Activated CD4-positive, alpha-beta T cell treated with anti-CD3 and anti-CD28 coated beads for 36 hours (primary cell): Measurements from ENCODE around the gene SORBS1. TPM values are rescaled to one million over a fixed set of nuclear protein-coding genes. Genes with fewer than 3 reads are reported as not detected.

Experiments
- ATAC-seq: fragments of 200-7000 bp; cut with Tn5 transposase; one replicate; pipeline ENCODE4 v1.10.0; 2021; ENCODE audit warnings: mild to moderate bottlenecking, moderate library complexity
- CTCF ChIA-PET: fragments of 350-600 bp; sonication (Branson Sonifier 250); formaldehyde crosslinking; loops from one replicate; lab custom pipeline; 2021; ENCODE audit warnings: antibody characterized with exemption; lab: Charles Lee
- POLR2A ChIA-PET: fragments of 350-600 bp; sonication (Branson Sonifier 250); formaldehyde crosslinking; loops from one replicate; lab custom pipeline; 2021; ENCODE audit warnings: antibody characterized with exemption, inconsistent platforms; lab: Charles Lee
- DNase-seq: peaks from one replicate; pipeline ENCODE4 v3.0.0-alpha.2; 2020
- H3K27ac Mint-ChIP-seq: one replicate; pipeline ENCODE4 v1.8.0; 2021; ENCODE audit warnings: mixed read lengths
- H3K27me3 Mint-ChIP-seq: one replicate; pipeline ENCODE4 v1.8.0; 2021; ENCODE audit warnings: mixed read lengths
- H3K36me3 Mint-ChIP-seq: one replicate; pipeline ENCODE4 v1.8.0; 2021; ENCODE audit warnings: low read depth, mixed read lengths
- H3K4me1 Mint-ChIP-seq: one replicate; pipeline ENCODE4 v1.8.0; 2021; ENCODE audit warnings: mixed read lengths
- H3K4me3 Mint-ChIP-seq: one replicate; pipeline ENCODE4 v1.8.0; 2021; ENCODE audit warnings: mild to moderate bottlenecking, moderate library complexity, mixed read lengths
- H3K9me3 Mint-ChIP-seq: one replicate; pipeline ENCODE4 v1.8.0; 2021; ENCODE audit warnings: low read depth, mixed read lengths
- intact Hi-C, 2 experiments: fragments of 100-400 bp; cut with DNase I in 1 of 2; cut with micrococcal nuclease in 1 of 2; formaldehyde crosslinking; loops; one replicate each; pipeline versions ENCODE4 v1.14.2 to v1.15.1; 2022 to 2024; cut with DNase I, micrococcal nuclease
- total RNA-seq, 2 experiments: library from RNA; stranded (reverse); gene quantifications; one replicate each; pipeline ENCODE4 v1.2.3, GENCODE V29; 2021

SORBS1 gene
- total RNA-seq, 2 experiments from 2014 or later = 0.69 to 1.0 TPM

DNA sequence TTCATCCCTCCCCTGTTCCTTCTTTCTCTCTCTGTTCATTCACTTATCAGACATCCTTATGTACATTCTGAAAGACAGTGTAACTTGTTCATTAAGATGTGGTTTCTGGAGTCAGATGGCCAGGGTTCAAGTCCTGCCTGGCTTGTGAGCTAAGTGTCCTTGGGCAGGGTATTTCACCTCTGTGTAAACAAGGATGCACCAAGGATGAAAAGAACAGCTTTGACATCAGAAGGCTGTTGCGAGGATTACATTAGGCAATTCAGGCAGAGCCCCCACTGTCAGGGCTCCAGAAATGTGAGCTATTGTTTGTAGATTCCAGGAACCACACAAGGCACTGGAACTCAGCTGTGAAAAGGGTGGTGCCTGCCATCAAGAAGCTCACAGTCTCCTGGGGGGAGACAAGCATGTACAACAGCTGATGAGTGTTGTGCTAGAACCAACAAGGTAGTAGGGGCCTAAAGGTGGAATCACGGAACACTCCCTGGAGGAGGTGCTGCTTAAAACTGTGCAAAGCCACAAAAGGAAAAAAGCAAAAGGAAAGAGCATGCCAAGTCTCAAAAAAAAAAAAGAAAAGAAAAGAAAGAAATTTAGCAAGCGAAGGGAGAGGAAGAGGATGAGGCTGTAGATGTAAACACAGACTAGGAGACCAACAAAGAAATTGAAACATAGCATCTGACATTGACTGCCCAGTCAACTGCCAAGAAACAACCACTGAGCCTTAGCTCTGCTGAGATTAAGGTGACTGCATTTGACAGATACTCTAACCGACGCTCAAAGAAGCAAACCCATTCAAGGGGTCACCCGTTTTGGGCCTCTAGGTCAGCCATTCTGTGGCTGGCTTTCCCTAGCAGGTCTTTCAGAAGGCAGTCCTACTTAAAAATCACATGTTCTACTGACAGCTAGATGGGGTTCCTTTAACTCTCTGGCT is 282.8 kb downstream of the SORBS1 start:
- no peaks in the 10 kb centered on the region for H3K4me1 Mint-ChIP-seq
- no peaks in the 10 kb centered on the region for H3K27me3 Mint-ChIP-seq
- DNase-seq (no peak), ATAC-seq (no peak)
- H3K27ac Mint-ChIP-seq = no peak overlapping the region
- intact Hi-C loops = no loop called here
- H3K9me3 Mint-ChIP-seq = no peaks in the 10 kb centered on the region
- H3K36me3 Mint-ChIP-seq = no peaks in the 10 kb centered on the region
- ChIA-PET CTCF (interaction anchor here (0.7 kb wide), 1 partner anchor 1299 kb away, joined by 3 read pairs; no protein-coding TSS in a partner anchor), POLR2A (no interaction called here)
- no peak overlapping the region for H3K4me3 Mint-ChIP-seq

- CTCF ChIA-PET = interaction anchor here (0.6 to 1.1 kb wide), 2 partner anchors 18 to 34 kb away, joined by 3 read pairs; no protein-coding TSS in a partner anchor
- DNase-seq = no peak
- no peak for ATAC-seq
- H3K4me1 Mint-ChIP-seq = no peaks in the 10 kb centered on the region
- H3K9me3 Mint-ChIP-seq = no peaks in the 10 kb centered on the region
- intact Hi-C loops = no loop called here
- H3K27me3 Mint-ChIP-seq = no peaks in the 10 kb centered on the region
- no peaks in the 10 kb centered on the region for H3K36me3 Mint-ChIP-seq
- H3K27ac Mint-ChIP-seq = no peak overlapping the region
- POLR2A ChIA-PET = no interaction called here
- no peak overlapping the region for H3K4me3 Mint-ChIP-seq
Measured at GRCh38 chr10:95277614-95278013, 283.6 kb downstream of the SORBS1 start.

- Mint-ChIP-seq H3K27ac (no peak overlapping the region), H3K36me3 (no peaks in the 10 kb centered on the region), H3K9me3 (no peaks in the 10 kb centered on the region), H3K4me1 (no peaks in the 10 kb centered on the region), H3K27me3 (no peaks in the 10 kb centered on the region), H3K4me3 (no peak overlapping the region)
- DNase-seq (no peak), ATAC-seq (no peak)
- intact Hi-C loops = no loop called here
- ChIA-PET CTCF (interaction anchor here (0.5 to 1.1 kb wide), 3 partner anchors 18 to 367 kb away, joined by 3 read pairs; no protein-coding TSS in a partner anchor), POLR2A (no interaction called here)
Measured at GRCh38 chr10:95277201-95277570, 284.0 kb downstream of the SORBS1 start.

- ATAC-seq = no peak
- ChIA-PET POLR2A (no interaction called here), CTCF (interaction anchor here (0.5 to 1.1 kb wide), 3 partner anchors 19 to 368 kb away, joined by 3 read pairs; no protein-coding TSS in a partner anchor)
- H3K9me3 Mint-ChIP-seq = no peaks in the 10 kb centered on the region
- no peaks in the 10 kb centered on the region for H3K36me3 Mint-ChIP-seq
- no peaks in the 10 kb centered on the region for H3K27me3 Mint-ChIP-seq
- no peak for DNase-seq
- H3K4me3 Mint-ChIP-seq = no peak overlapping the region
- no peak overlapping the region for H3K27ac Mint-ChIP-seq
- intact Hi-C loops = no loop called here
- no peaks in the 10 kb centered on the region for H3K4me1 Mint-ChIP-seq
Measured at GRCh38 chr10:95276367-95277200, 284.6 kb downstream of the SORBS1 start.

DNA sequence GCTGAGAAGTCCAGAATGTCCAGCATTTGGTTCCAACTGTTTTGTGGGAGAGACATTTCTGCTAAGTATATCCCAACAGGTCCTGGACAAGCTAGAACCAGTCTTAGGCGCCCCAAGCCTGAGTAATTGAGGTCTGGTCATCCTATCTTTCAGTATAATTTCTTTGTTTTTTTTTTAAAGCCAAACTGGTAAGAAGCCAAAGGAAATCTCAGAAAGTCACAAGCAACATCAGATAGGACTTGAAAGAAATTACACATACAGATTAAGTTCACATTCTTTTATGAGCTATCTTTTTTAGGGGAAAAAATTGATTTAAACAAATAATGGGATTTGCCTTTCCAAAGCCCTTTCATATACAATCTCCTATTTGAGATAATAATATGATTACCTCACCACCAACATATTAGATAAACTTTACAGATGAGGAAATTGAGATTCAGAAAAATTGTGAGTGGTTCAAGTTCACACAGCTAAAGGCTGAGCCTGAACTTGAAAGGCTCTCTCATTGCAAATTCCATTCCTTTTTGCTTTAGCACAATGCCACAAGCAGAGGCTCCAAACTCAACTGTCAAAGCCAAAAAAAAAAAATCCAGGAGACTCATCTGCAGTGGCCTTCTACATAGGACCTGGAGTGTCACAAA is 285.3 kb downstream of the SORBS1 start:
- POLR2A ChIA-PET = no interaction called here
- intact Hi-C loops = no loop called here
- CTCF ChIA-PET = interaction anchor here (0.6 kb wide), 1 partner anchor 18 kb away, joined by 3 read pairs; no protein-coding TSS in a partner anchor
- H3K36me3 Mint-ChIP-seq = no peaks in the 10 kb centered on the region
- DNase-seq (no peak), ATAC-seq (no peak)
- no peak overlapping the region for H3K27ac Mint-ChIP-seq
- no peaks in the 10 kb centered on the region for H3K27me3 Mint-ChIP-seq
- no peaks in the 10 kb centered on the region for H3K4me1 Mint-ChIP-seq
- no peak overlapping the region for H3K4me3 Mint-ChIP-seq
- no peaks in the 10 kb centered on the region for H3K9me3 Mint-ChIP-seq

- Mint-ChIP-seq H3K9me3 (no peaks in the 10 kb centered on the region), H3K4me1 (no peaks in the 10 kb centered on the region), H3K36me3 (no peaks in the 10 kb centered on the region), H3K4me3 (no peak overlapping the region), H3K27me3 (no peaks in the 10 kb centered on the region), H3K27ac (no peak overlapping the region)
- POLR2A ChIA-PET = no interaction called here
- intact Hi-C loops = no loop called here
- CTCF ChIA-PET = interaction anchor here (0.6 to 1.3 kb wide), 3 partner anchors 8 to 146 kb away, joined by 3 to 4 read pairs (median 4); no protein-coding TSS in a partner anchor
- ATAC-seq = no peak
- no peak for DNase-seq
Measured at GRCh38 chr10:95273393-95274312, 287.5 kb downstream of the SORBS1 start.

- DNase-seq (no peak), ATAC-seq (no peak)
- no peaks in the 10 kb centered on the region for H3K9me3 Mint-ChIP-seq
- H3K4me3 Mint-ChIP-seq = no peak overlapping the region
- intact Hi-C loops = no loop called here
- H3K4me1 Mint-ChIP-seq = peaks cover 3% of the 10 kb centered on the region
- ChIA-PET POLR2A (no interaction called here), CTCF (interaction anchor here (1.0 kb wide), 1 partner anchor 23 kb away, joined by 3 read pairs; no protein-coding TSS in a partner anchor)
- peaks cover 3% of the 10 kb centered on the region for H3K27me3 Mint-ChIP-seq
- H3K36me3 Mint-ChIP-seq = no peaks in the 10 kb centered on the region
- no peak overlapping the region for H3K27ac Mint-ChIP-seq
Measured at GRCh38 chr10:95268438-95268837, 292.7 kb downstream of the SORBS1 start.

DNA sequence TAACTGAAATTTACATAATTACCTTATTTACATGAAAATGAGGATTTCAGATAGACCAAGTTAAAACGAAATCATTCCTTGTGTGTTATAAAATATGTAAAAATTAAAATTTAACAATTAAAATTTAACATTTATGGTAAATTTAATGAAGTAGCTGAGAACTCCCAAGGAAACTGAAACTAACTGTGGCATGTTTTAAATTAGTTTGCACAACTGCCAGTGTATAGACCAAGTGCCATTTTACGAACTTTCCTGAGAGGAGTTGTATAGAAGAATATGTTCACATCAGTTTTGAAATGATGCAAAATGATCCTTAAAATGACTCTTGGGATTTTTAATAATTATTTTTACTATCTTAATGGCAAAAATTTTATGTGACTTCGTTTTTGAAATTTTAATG is 293.9 kb downstream of the SORBS1 start:
- Mint-ChIP-seq H3K36me3 (no peaks in the 10 kb centered on the region), H3K27me3 (peaks cover 3% of the 10 kb centered on the region), H3K4me3 (no peak overlapping the region), H3K9me3 (no peaks in the 10 kb centered on the region), H3K4me1 (peaks cover 3% of the 10 kb centered on the region), H3K27ac (no peak overlapping the region)
- ATAC-seq = no peak
- intact Hi-C loops = no loop called here
- DNase-seq = no peak
- ChIA-PET CTCF (no interaction called here), POLR2A (no interaction called here)

DNA sequence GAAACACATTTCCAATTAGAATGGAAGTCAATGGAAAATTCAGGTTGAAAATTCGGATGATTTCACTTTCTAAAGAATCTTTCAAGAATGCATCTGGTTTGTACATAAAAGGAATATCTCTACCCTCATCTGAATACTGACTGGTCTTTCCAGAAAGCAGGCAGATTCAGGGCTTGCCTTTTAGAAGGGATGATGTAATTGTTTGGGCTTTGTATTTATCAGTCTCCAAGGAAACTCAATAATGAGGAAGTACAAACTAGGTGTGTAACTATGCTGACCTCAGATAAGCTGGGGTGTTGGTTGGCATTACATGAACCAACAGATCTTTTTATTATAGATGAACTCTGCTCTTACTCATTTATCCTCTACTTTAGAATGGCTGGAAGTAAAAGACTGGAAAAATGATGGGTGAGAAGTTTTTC is 294.5 kb downstream of the SORBS1 start:
- Mint-ChIP-seq H3K4me1 (peaks cover 3% of the 10 kb centered on the region), H3K36me3 (no peaks in the 10 kb centered on the region), H3K4me3 (no peak overlapping the region), H3K9me3 (no peaks in the 10 kb centered on the region), H3K27me3 (peaks cover 3% of the 10 kb centered on the region), H3K27ac (no peak overlapping the region)
- CTCF ChIA-PET = no interaction called here
- DNase-seq (no peak), ATAC-seq (no peak)
- POLR2A ChIA-PET = no interaction called here
- intact Hi-C loops = no loop called here

DNA sequence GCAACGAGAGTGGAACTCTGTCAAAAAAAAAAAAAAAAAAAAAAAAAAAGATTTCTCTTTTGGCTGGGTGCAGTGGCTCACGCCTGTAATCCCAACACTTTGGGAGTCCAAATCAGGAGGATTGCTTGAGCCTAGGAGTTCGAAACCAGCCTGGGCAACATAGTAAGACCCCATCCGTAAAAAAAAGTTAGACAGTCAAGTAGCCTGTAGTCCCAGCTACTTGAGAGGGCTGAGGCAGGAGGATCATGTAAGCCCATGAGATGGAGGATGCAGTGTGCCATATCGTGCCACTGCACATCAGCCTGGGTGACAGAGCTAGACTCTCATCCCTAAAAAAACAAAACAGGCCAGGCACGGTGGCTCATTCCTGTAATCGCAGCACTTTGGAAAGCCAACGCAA is 295.6 kb downstream of the SORBS1 start:
- peaks cover 3% of the 10 kb centered on the region for H3K27me3 Mint-ChIP-seq
- H3K4me1 Mint-ChIP-seq = peaks cover 3% of the 10 kb centered on the region
- no peak overlapping the region for H3K27ac Mint-ChIP-seq
- H3K36me3 Mint-ChIP-seq = no peaks in the 10 kb centered on the region
- POLR2A ChIA-PET = no interaction called here
- H3K9me3 Mint-ChIP-seq = no peaks in the 10 kb centered on the region
- ATAC-seq (no peak), DNase-seq (no peak)
- CTCF ChIA-PET = interaction anchor here (0.6 kb wide), 1 partner anchor 8 kb away, joined by 4 read pairs; no protein-coding TSS in a partner anchor
- no peak overlapping the region for H3K4me3 Mint-ChIP-seq
- intact Hi-C loops = no loop called here
